Neural cell (in vitro differentiated cells): ENCODE results near the gene PAH.

Source experiments
- EZH2 ChIP-seq: fragments of 200-600, 300-800 bp; shearing (Covaris generic), sonication (generic); IDR thresholded peaks from 2 replicates; pipeline ENCODE4 v1.6.1; 2014; ENCODE audit warnings: antibody characterized with exemption, low read length, borderline replicate concordance, mild to moderate bottlenecking; ENCODE audit not compliant: insufficient read depth, poor library complexity, severe bottlenecking
- POLR2AphosphoS5 ChIP-seq: IDR thresholded peaks from 2 replicates; pipeline ENCODE4 v1.6.1; 2012
- TAF1 ChIP-seq: IDR thresholded peaks from 2 replicates; pipeline ENCODE4 v1.6.1; 2012; ENCODE audit warnings: low read depth
- TF ChIP-seq, protein P1 (sequence below): fragments of 450-650 bp; IDR thresholded peaks from 2 replicates; pipeline ENCODE4 v1.5.1; 2014; ENCODE audit warnings: antibody characterized with exemption, mild to moderate bottlenecking, moderate library complexity; ENCODE audit not compliant: poor library complexity, severe bottlenecking

DNA sequence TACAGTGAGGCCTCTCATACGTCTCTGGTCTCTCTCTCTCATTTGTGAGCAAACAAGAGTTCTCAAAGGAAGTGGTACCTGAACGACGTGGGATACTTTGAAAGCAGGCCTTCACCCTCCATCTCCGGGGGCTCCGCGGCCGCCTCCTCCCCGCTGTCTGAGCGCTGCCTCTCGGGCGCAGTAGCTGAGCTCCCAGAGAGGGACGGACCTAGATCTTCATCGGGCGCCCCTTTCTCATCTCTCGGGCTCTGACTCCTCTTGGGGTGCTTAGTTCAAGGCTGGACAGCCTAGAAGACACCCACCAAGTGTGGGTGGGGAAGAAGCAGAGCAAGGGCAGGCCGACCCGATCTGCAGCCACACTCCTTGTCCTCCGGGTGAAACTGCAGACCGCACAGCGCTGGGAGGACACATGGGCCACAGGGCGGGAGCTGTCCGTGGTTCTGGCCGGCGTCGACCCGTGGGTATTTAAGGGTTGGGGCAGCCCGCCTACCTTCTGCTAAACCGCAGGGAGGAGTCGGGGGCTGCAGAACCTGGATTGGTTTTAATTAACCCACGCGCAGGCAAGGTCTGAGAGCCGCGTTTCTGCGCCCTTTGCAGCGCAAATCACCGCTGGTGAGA lies 92.7 kb downstream of the PAH start:
- TF ChIP-seq POLR2AphosphoS5 = no peak
- TF ChIP-seq, protein P1, sequence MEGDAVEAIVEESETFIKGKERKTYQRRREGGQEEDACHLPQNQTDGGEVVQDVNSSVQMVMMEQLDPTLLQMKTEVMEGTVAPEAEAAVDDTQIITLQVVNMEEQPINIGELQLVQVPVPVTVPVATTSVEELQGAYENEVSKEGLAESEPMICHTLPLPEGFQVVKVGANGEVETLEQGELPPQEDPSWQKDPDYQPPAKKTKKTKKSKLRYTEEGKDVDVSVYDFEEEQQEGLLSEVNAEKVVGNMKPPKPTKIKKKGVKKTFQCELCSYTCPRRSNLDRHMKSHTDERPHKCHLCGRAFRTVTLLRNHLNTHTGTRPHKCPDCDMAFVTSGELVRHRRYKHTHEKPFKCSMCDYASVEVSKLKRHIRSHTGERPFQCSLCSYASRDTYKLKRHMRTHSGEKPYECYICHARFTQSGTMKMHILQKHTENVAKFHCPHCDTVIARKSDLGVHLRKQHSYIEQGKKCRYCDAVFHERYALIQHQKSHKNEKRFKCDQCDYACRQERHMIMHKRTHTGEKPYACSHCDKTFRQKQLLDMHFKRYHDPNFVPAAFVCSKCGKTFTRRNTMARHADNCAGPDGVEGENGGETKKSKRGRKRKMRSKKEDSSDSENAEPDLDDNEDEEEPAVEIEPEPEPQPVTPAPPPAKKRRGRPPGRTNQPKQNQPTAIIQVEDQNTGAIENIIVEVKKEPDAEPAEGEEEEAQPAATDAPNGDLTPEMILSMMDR = no peak
- TF ChIP-seq EZH2 = no peak
- no peak for TF ChIP-seq TAF1
